ENCODE measurements around the gene KPNA1.

- TF ChIP-seq CTCF (IDR thresholded peaks at IDR 0.05) (no peak), POLR2A (IDR thresholded peaks at IDR 0.05) (no peak)
These were observed 108.5 kb downstream of the KPNA1 start for GRCh38 chr3:122406198-122406597.
